ENCODE data around the gene CREB3L2. TPM values are rescaled to one million over a fixed set of nuclear protein-coding genes. Genes with fewer than 3 reads are reported as not detected.

CREB3L2 gene
- total and polyA plus RNA-seq, 2 of the 13 experiments (the other 11 are each of a cell fraction or from before 2014, with no cell fraction given) = 22.1 to 41.1 TPM

- TF ChIP-seq LRRFIP1 (CRISPR knock-in tag; conservative IDR thresholded peaks at IDR 0.05) (0 out of 2 replicates have a peak, but pooled peaks have one; percentile 37), TBX2 (CRISPR knock-in tag; IDR thresholded peaks at IDR 0.05; ENCODE audit: borderline replicate concordance) (peak; percentile 92), TCF7 (IDR thresholded peaks at IDR 0.05; ENCODE audit: low read depth) (peak; percentile 14; the same call in 1 of the 2 replicates), NR2F6 (IDR thresholded peaks at IDR 0.05) (peak; percentile 54; the same call in 1 of the 2 replicates), NR2F6 (CRISPR knock-in tag; IDR thresholded peaks at IDR 0.05) (no peak; the same call in 1 of the 2 replicates), KAT8 (CRISPR knock-in tag; IDR thresholded peaks at IDR 0.05) (peak; percentile 13; the same call in 1 of the 2 replicates), GABPA (IDR thresholded peaks at IDR 0.05; ENCODE audit: low read depth, low read length) (no peak), GABPA (CRISPR knock-in tag; IDR thresholded peaks at IDR 0.05; ENCODE audit: low read depth) (peak; percentile 49), CAMTA2 (CRISPR knock-in tag; IDR thresholded peaks at IDR 0.05; ENCODE audit: borderline replicate concordance) (no peak), NFKBIZ (CRISPR knock-in tag; IDR thresholded peaks at IDR 0.05) (0 out of 2 replicates have a peak, but pooled peaks have one; percentile 22), ZNF564 (CRISPR knock-in tag; IDR thresholded peaks at IDR 0.05) (no peak), ZFP1 (CRISPR knock-in tag; IDR thresholded peaks at IDR 0.05) (no peak), THAP7 (CRISPR knock-in tag; IDR thresholded peaks at IDR 0.05) (no peak), ZBTB20 (CRISPR knock-in tag; IDR thresholded peaks at IDR 0.05; ENCODE audit: borderline replicate concordance, low read depth) (0 out of 2 replicates have a peak, but pooled peaks have one; percentile 31), ZNF121 (CRISPR knock-in tag; IDR thresholded peaks at IDR 0.05) (peak; percentile 45; the same call in 1 of the 2 replicates), RNF219 (CRISPR knock-in tag; IDR thresholded peaks at IDR 0.05) (no peak), CREB1 (IDR thresholded peaks at IDR 0.05) (no peak), CREB1 (CRISPR knock-in tag; IDR thresholded peaks at IDR 0.05) (0 out of 2 replicates have a peak, but pooled peaks have one; percentile 7), ARID4A (CRISPR knock-in tag; IDR thresholded peaks at IDR 0.05; ENCODE audit: borderline replicate concordance) (peak; percentile 50; the same call in 1 of the 2 replicates), NONO (IDR thresholded peaks at IDR 0.05) (no peak), NONO (CRISPR knock-in tag; conservative IDR thresholded peaks at IDR 0.05) (0 out of 2 replicates have a peak, but pooled peaks have one; percentile 6)
Measured at GRCh38 chr7:137967143-137968018, 34.5 kb downstream of the CREB3L2 start (continued).
